Activated naive CD8-positive, alpha-beta T cell treated with anti-CD3 and anti-CD28 coated beads for 36 hours (primary cell): Measurements from ENCODE around the gene RPUSD1. TPM values are rescaled to one million over a fixed set of nuclear protein-coding genes. Genes with fewer than 3 reads are reported as not detected.
A peak's percentile ranks its signal among the peaks of the same experiment; 100 is the strongest.
"Not testable (repeated sequence)": the region's sequence is repeated elsewhere in the genome, so short reads cannot be mapped to it uniquely, and the experiment has no call there.

Experiments used
- DNase-seq: peaks from one replicate; pipeline ENCODE4 v3.0.0; 2021
- H3K27ac Mint-ChIP-seq: one replicate; pipeline ENCODE4 v1.8.0; 2022; ENCODE audit warnings: mild to moderate bottlenecking, moderate library complexity, mixed read lengths
- H3K27me3 Mint-ChIP-seq: one replicate; pipeline ENCODE4 v1.8.0; 2022; ENCODE audit warnings: mild to moderate bottlenecking, mixed read lengths
- H3K36me3 Mint-ChIP-seq: one replicate; pipeline ENCODE4 v1.8.0; 2021; ENCODE audit warnings: mild to moderate bottlenecking, mixed read lengths
- H3K4me1 Mint-ChIP-seq: one replicate; pipeline ENCODE4 v1.8.0; 2021; ENCODE audit warnings: mixed read lengths
- H3K4me3 Mint-ChIP-seq: one replicate; pipeline ENCODE4 v1.8.0; 2022; ENCODE audit warnings: mild to moderate bottlenecking, moderate library complexity, mixed read lengths
- H3K9me3 Mint-ChIP-seq: one replicate; pipeline ENCODE4 v1.8.0; 2022; ENCODE audit warnings: mixed read lengths
- total RNA-seq, 2 experiments: library from RNA; stranded (reverse); gene quantifications; one replicate each; pipeline ENCODE4 v1.2.3, GENCODE V29; 2021

Gene RPUSD1
- total RNA-seq, 2 experiments from 2014 or later, result 41.8 to 42.3 TPM

- peaks cover 5% of the 10 kb centered on the region for H3K4me1 Mint-ChIP-seq
- no peaks in the 10 kb centered on the region for H3K27me3 Mint-ChIP-seq
- H3K27ac Mint-ChIP-seq, result no peak overlapping the region
- no peaks in the 10 kb centered on the region for H3K36me3 Mint-ChIP-seq
- DNase-seq, result no peak
- H3K4me3 Mint-ChIP-seq, result no peak overlapping the region
- no peaks in the 10 kb centered on the region for H3K9me3 Mint-ChIP-seq
These were observed 44.2 kb downstream of the RPUSD1 start for GRCh38 chr16:743794-744500.

GRCh38 chr16:742894-743293 lies 45.3 kb downstream of the RPUSD1 start:
- not testable (repeated sequence) for H3K4me3 Mint-ChIP-seq

GRCh38 chr16:741986-742629 lies 46.1 kb downstream of the RPUSD1 start:
- peak overlapping the region; percentile 78 for H3K4me3 Mint-ChIP-seq
- H3K9me3 Mint-ChIP-seq, result no peaks in the 10 kb centered on the region
- peaks cover 5% of the 10 kb centered on the region for H3K4me1 Mint-ChIP-seq
- no peak for DNase-seq
- peaks cover 2% of the 10 kb centered on the region for H3K36me3 Mint-ChIP-seq
- no peaks in the 10 kb centered on the region for H3K27me3 Mint-ChIP-seq
- peak overlapping the region; percentile 20 for H3K27ac Mint-ChIP-seq

More at GRCh38 chr16:742894-743293, 45.3 kb downstream of the RPUSD1 start:
- H3K27ac Mint-ChIP-seq, H3K9me3 Mint-ChIP-seq, H3K36me3 Mint-ChIP-seq, H3K4me1 Mint-ChIP-seq, H3K27me3 Mint-ChIP-seq, DNase-seq: not testable (repeated sequence)

GRCh38 chr16:740764-741505 lies 47.2 kb downstream of the RPUSD1 start, which contains the start of gene CIAO3:
Gene CIAO3 (minus strand): TSS chr16:740997. CDS start chr16:740985, 12 bp downstream.
- H3K27ac Mint-ChIP-seq, result peak within 1 kb of the TSS; percentile 42
- H3K27me3 Mint-ChIP-seq, result no peaks in the 10 kb centered on the region
- peak within 1 kb of the TSS; percentile 80 for H3K4me3 Mint-ChIP-seq
- DNase-seq, result peak; percentile 95
- H3K36me3 Mint-ChIP-seq, result peaks cover 5% of the 10 kb centered on the region
- H3K4me1 Mint-ChIP-seq, result peaks cover 9% of the 10 kb centered on the region
- no peaks in the 10 kb centered on the region for H3K9me3 Mint-ChIP-seq

- Mint-ChIP-seq H3K4me1 (peaks cover 11% of the 10 kb centered on the region), H3K36me3 (peaks cover 5% of the 10 kb centered on the region), H3K27ac (peak overlapping the region; percentile 42), H3K9me3 (no peaks in the 10 kb centered on the region), H3K27me3 (no peaks in the 10 kb centered on the region), H3K4me3 (peak overlapping the region; percentile 80)
- DNase-seq, result no peak
These were observed 47.8 kb downstream of the RPUSD1 start for GRCh38 chr16:740459-740763.

- no peaks in the 10 kb centered on the region for H3K9me3 Mint-ChIP-seq
- H3K27ac Mint-ChIP-seq, result no peak overlapping the region
- H3K4me1 Mint-ChIP-seq, result peaks cover 11% of the 10 kb centered on the region
- H3K4me3 Mint-ChIP-seq, result peak overlapping the region; percentile 80
- DNase-seq, result no peak
- H3K27me3 Mint-ChIP-seq, result no peaks in the 10 kb centered on the region
- H3K36me3 Mint-ChIP-seq, result peaks cover 5% of the 10 kb centered on the region
These were observed 48.4 kb downstream of the RPUSD1 start for GRCh38 chr16:739560-740458.

- H3K27ac Mint-ChIP-seq, result no peak overlapping the region
- H3K27me3 Mint-ChIP-seq, result no peaks in the 10 kb centered on the region
- peaks cover 5% of the 10 kb centered on the region for H3K36me3 Mint-ChIP-seq
- no peaks in the 10 kb centered on the region for H3K9me3 Mint-ChIP-seq
- no peak for DNase-seq
- no peak overlapping the region for H3K4me3 Mint-ChIP-seq
- peaks cover 11% of the 10 kb centered on the region for H3K4me1 Mint-ChIP-seq
These were observed 51.2 kb downstream of the RPUSD1 start for GRCh38 chr16:736936-737481.

- no peaks in the 10 kb centered on the region for H3K9me3 Mint-ChIP-seq
- peaks cover 5% of the 10 kb centered on the region for H3K36me3 Mint-ChIP-seq
- H3K27me3 Mint-ChIP-seq, result no peaks in the 10 kb centered on the region
- peak; percentile 59 for DNase-seq
- peaks cover 9% of the 10 kb centered on the region for H3K4me1 Mint-ChIP-seq
- peak overlapping the region; percentile 18 for H3K4me3 Mint-ChIP-seq
- peak overlapping the region; percentile 56 for H3K27ac Mint-ChIP-seq
These were observed 52.2 kb downstream of the RPUSD1 start for GRCh38 chr16:735982-736453.

- DNase-seq, result no peak
- Mint-ChIP-seq H3K9me3 (no peaks in the 10 kb centered on the region), H3K4me3 (no peak overlapping the region), H3K36me3 (peaks cover 5% of the 10 kb centered on the region), H3K27me3 (no peaks in the 10 kb centered on the region), H3K4me1 (peaks cover 9% of the 10 kb centered on the region), H3K27ac (peak overlapping the region; percentile 56)
These were observed 53.0 kb downstream of the RPUSD1 start for GRCh38 chr16:734981-735881.

Other genes with a start within 250 kb of the RPUSD1 start
- gene PRR35, start 228.0 kb downstream of the RPUSD1 start, total RNA-seq, result not detected
- gene NHLRC4, start 221.4 kb downstream of the RPUSD1 start, total RNA-seq, result under 1 TPM; 0.54 to 0.76 TPM
- 10 to 100 TPM; 28.8 to 29.1 TPM for gene PIGQ, start 218.4 kb downstream of the RPUSD1 start, total RNA-seq
- 1 to 10 TPM; 7.2 to 7.6 TPM for gene RAB40C, start 198.3 kb downstream of the RPUSD1 start, total RNA-seq
- under 1 TPM in 1 of 2 experiments, not detected in 1; 0.10 TPM for gene WFIKKN1, start 157.4 kb downstream of the RPUSD1 start, total RNA-seq
- 100 to 1,000 TPM; 127 to 128 TPM for gene METTL26, start 152.1 kb downstream of the RPUSD1 start, total RNA-seq
- 10 to 100 TPM; 56.0 to 60.3 TPM for gene MCRIP2, start 146.6 kb downstream of the RPUSD1 start, total RNA-seq
- gene WDR90, start 139.0 kb downstream of the RPUSD1 start, total RNA-seq, result 10 to 100 TPM; 84.5 to 86.0 TPM
- 100 to 1,000 TPM; 123 to 128 TPM for gene RHOT2, start 120.2 kb downstream of the RPUSD1 start, total RNA-seq
- gene RHBDL1, start 112.7 kb downstream of the RPUSD1 start, total RNA-seq, result under 1 TPM; 0.49 to 0.72 TPM
- 10 to 100 TPM; 74.3 to 82.1 TPM for gene STUB1, start 108.0 kb downstream of the RPUSD1 start, total RNA-seq
- gene JMJD8, start 104.0 kb downstream of the RPUSD1 start, total RNA-seq, result 10 to 100 TPM; 37.2 to 43.0 TPM
- 10 to 100 TPM; 20.8 to 21.7 TPM for gene WDR24, start 98.0 kb downstream of the RPUSD1 start, total RNA-seq
- gene FBXL16, start 82.6 kb downstream of the RPUSD1 start, total RNA-seq, result 1 to 10 TPM; 3.2 to 6.0 TPM
- gene METRN, start 73.3 kb downstream of the RPUSD1 start, total RNA-seq, result 10 to 100 TPM; 22.3 to 25.3 TPM
- 10 to 100 TPM; 37.3 to 40.1 TPM for gene ANTKMT, start 67.2 kb downstream of the RPUSD1 start, total RNA-seq
- 1 to 10 TPM; 6.5 to 8.1 TPM for gene CCDC78, start 61.9 kb downstream of the RPUSD1 start, total RNA-seq
- gene HAGHL, start 61.3 kb downstream of the RPUSD1 start, total RNA-seq, result 10 to 100 TPM; 22.9 to 24.4 TPM
- 10 to 100 TPM; 18.3 to 19.8 TPM for gene CIAO3, start 47.4 kb downstream of the RPUSD1 start, total RNA-seq
- not detected for gene MSLN, start 27.6 kb downstream of the RPUSD1 start, total RNA-seq
- 100 to 1,000 TPM in 1 of 2 experiments, 10 to 100 TPM in 1; 98.3 to 100 TPM for gene CHTF18, start 239 bp upstream of the RPUSD1 start, total RNA-seq
- gene GNG13, start 12.4 kb upstream of the RPUSD1 start, total RNA-seq, result not detected
- gene LMF1, start 182.6 kb upstream of the RPUSD1 start, total RNA-seq, result 1 to 10 TPM; 7.0 to 8.1 TPM
- under 1 TPM; 0.42 to 0.58 TPM for gene SOX8, start 193.4 kb upstream of the RPUSD1 start, total RNA-seq